Testis (tissue), 3 donors: ENCODE measurements around the gene MRPL28. TPM values are rescaled to one million over a fixed set of nuclear protein-coding genes. Genes with fewer than 3 reads are reported as not detected.

Experiments used
- DNase-seq: peaks from one replicate; pipeline ENCODE4 v3.0.0-alpha.2; 2019
- H3K27ac ChIP-seq, 2 donors: fragments of 200-600 bp; sonication (generic); one replicate each; pipeline ENCODE4 v1.5.1; 2019
- H3K27me3 ChIP-seq: fragments of 200-600 bp; sonication (generic); one replicate; pipeline ENCODE4 v1.5.1; 2019
- H3K36me3 ChIP-seq: fragments of 200-600 bp; sonication (generic); one replicate; pipeline ENCODE4 v1.5.1; 2017; ENCODE audit warnings: low read depth; ENCODE audit errors: missing control alignments
- H3K4me1 ChIP-seq: fragments of 200-600 bp; sonication (generic); one replicate; pipeline ENCODE4 v1.5.1; 2019
- H3K4me3 ChIP-seq, 2 donors: fragments of 200-600 bp; sonication (generic); one replicate each; pipeline ENCODE4 v1.5.1; 2017 to 2019
- H3K9me3 ChIP-seq: fragments of 200-600 bp; sonication (generic); one replicate; pipeline ENCODE4 v1.5.1; 2017
- POLR2A ChIP-seq: fragments of 450-650 bp; IDR thresholded peaks from one replicate; pipeline ENCODE4 v1.6.1; 2017; ENCODE audit warnings: antibody characterized with exemption, mild to moderate bottlenecking, moderate library complexity
- WGBS, 2 donors: methylation state at CpG; one replicate each; pipeline ENCODE4 v1.1.5; 2018; 5-methylcytosine and 5-hydroxymethylcytosine counted together
- intact Hi-C: fragments of 100-400 bp; cut with DNase I; formaldehyde crosslinking; loops from one replicate; pipeline ENCODE4 v1.15.1; 2023; ENCODE audit warnings: low total_unique reads
- polyA plus RNA-seq: library from polyadenylated mRNA; stranded (reverse); fragments of 350-450 nt; fragmentation: Illumina TruSeq; extraction: RNeasy Lipid Tissue Mini Kit (QIAGEN cat#74804); gene quantifications from one replicate; pipeline ENCODE4 v1.2.3, GENCODE V29; 2014; ENCODE audit warnings: low read depth, low replicate concordance; ENCODE audit not compliant: insufficient read depth
- total RNA-seq, 2 donors: library from RNA; depleted of rRNA; stranded (reverse); fragments of >200 nt; gene quantifications; one replicate each; pipeline ENCODE4 v1.2.3, GENCODE V29; 2016
- TF ChIP-seq, protein P1 (sequence below), 3 experiments: fragments of 450-650 bp in 2 of 3; fragments of 200-600 bp in 1 of 3; sonication (generic) in 1 of 3; IDR thresholded peaks; one replicate each; pipeline ENCODE4 v1.5.1; 2016 to 2019; ENCODE audit warnings: antibody characterized with exemption in 3 of 3, mild to moderate bottlenecking in 2 of 3, moderate library complexity in 1 of 3

Gene MRPL28
- total and polyA plus RNA-seq, 3 donors from 2014 or later = 108 to 161 (median 119) TPM

DNA sequence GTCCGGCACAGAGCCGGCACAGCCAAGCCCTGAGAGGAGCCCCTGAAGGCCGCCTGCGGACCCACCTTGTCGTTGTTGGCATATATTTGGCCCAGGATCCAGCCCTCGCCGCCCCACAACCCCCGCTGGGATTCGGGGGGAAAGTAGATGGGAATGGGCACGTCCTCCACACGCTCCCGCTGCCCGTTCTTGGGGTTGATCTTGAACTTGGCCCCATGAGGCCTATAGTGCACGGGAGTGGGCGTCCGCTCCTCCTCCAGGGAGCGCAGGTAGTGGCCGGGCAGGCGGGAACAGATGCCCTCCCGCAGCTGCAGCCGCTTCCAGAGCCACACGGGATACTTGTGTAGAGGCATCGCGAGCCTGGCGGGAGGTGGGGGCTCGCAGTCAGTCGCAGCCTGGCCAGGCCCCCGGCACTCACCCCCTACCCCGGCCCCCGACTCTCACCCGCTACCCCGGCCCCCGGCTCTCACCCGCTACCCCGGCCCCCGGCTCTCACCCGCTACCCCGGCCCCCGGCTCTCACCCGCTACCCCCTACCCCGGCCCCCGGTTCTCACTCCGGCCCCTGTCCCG lies 387 bp downstream of the MRPL28 start:
- DNase-seq = no peak
- Histone ChIP-seq H3K27me3 (no peaks in the 10 kb centered on the region), H3K27ac (peak overlapping the region in 1 of 2 donors; percentile 79), H3K4me3 (peak overlapping the region; percentile 29 to 54), H3K4me1 (peaks cover 27% of the 10 kb centered on the region), H3K36me3 (no peaks in the 10 kb centered on the region), H3K9me3 (no peaks in the 10 kb centered on the region)
- TF ChIP-seq POLR2A = no peak
- TF ChIP-seq, protein P1, sequence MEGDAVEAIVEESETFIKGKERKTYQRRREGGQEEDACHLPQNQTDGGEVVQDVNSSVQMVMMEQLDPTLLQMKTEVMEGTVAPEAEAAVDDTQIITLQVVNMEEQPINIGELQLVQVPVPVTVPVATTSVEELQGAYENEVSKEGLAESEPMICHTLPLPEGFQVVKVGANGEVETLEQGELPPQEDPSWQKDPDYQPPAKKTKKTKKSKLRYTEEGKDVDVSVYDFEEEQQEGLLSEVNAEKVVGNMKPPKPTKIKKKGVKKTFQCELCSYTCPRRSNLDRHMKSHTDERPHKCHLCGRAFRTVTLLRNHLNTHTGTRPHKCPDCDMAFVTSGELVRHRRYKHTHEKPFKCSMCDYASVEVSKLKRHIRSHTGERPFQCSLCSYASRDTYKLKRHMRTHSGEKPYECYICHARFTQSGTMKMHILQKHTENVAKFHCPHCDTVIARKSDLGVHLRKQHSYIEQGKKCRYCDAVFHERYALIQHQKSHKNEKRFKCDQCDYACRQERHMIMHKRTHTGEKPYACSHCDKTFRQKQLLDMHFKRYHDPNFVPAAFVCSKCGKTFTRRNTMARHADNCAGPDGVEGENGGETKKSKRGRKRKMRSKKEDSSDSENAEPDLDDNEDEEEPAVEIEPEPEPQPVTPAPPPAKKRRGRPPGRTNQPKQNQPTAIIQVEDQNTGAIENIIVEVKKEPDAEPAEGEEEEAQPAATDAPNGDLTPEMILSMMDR (IDR thresholded peaks at IDR 0.05) = no peak
- intact Hi-C loops = no loop called here
- WGBS, 2 donors = 14 to 20% methylated on average over 16 to 31 of the region's 44 CpGs

DNA sequence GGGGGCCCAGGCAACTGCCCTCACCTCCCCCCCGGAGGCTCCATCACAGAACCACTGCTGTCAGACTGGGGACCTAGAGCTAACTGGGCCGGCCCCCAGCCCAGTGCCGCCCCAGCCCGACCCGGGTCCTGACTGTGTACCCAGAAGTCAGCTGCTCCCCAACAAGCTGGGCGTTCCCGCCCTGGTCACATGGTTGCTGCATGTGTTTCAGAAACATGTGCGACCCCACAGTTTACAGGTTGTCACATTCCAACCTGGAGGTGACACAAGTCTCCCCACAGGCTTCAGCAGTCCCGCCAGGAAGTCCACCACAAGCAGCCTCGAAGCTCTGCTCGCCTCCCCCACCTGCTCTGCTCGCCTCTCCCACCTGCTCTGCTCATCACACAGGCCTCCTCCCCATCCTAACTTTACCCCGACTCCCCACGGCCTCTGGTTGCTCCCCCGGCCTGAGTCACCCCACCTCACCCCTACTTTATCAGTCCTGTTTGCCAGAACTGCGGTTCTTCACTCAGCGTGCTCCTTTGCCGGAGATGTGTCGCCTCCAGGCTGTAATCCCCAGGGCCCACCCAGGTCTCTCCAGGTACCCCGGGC lies 968 bp downstream of the MRPL28 start:
- Histone ChIP-seq H3K27me3 (no peaks in the 10 kb centered on the region), H3K4me1 (peaks cover 27% of the 10 kb centered on the region), H3K4me3 (peak overlapping the region in 1 of 2 donors; percentile 54), H3K27ac (no peak overlapping the region), H3K9me3 (no peaks in the 10 kb centered on the region), H3K36me3 (no peaks in the 10 kb centered on the region)
- intact Hi-C loops = no loop called here
- DNase-seq = no peak
- WGBS, 2 donors = 67 to 69% methylated on average over 19 to 20 of the region's 20 CpGs
- TF ChIP-seq, protein P1 (IDR thresholded peaks at IDR 0.05) = no peak
- TF ChIP-seq POLR2A = no peak

DNA sequence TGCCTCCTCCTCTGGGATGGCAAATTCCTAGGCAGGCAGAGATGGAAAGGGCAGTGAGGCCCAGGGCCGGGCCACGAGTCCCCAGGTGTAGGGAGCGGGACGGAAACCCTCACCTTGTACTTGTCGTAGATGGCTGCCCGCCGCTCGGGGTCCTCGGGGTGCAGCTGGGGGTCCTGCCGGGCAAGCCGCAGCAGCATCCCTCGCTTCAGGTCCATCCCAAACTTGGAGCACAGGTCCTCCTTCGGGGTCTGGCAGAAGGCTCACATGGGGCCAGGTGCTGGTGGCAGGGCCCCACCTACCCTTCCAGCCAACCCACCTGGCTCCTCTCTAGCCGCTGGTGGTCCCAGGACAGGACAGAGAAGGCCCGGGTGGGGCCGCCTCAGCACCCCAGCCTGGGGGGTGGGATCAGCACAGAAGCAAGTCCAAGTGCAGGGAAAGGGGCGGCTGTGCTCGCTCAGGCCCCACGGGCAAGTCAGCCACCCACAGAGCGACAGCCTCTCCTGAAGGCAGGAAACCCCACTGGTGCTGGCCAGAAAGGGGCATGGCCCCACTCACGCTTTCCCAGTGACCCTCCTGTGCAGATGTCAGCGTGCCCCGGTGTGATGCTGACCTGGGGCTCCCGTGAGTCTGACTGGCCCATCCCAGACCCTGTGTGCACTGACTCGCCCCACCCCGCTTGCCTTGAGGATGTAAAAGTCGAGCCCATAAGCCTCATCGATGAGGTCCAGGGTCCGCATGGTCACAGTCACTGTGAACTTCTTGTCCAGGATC lies 1.8 kb downstream of the MRPL28 start:
- Histone ChIP-seq H3K4me1 (peaks cover 27% of the 10 kb centered on the region), H3K27me3 (no peaks in the 10 kb centered on the region), H3K4me3 (no peak overlapping the region), H3K36me3 (no peaks in the 10 kb centered on the region), H3K9me3 (no peaks in the 10 kb centered on the region), H3K27ac (no peak overlapping the region)
- DNase-seq = no peak
- 88 to 94% methylated on average over 11 to 29 of the region's 29 CpGs for WGBS, 2 donors
- TF ChIP-seq POLR2A = no peak
- TF ChIP-seq, protein P1 (IDR thresholded peaks at IDR 0.05) = no peak
- intact Hi-C loops = no loop called here

DNA sequence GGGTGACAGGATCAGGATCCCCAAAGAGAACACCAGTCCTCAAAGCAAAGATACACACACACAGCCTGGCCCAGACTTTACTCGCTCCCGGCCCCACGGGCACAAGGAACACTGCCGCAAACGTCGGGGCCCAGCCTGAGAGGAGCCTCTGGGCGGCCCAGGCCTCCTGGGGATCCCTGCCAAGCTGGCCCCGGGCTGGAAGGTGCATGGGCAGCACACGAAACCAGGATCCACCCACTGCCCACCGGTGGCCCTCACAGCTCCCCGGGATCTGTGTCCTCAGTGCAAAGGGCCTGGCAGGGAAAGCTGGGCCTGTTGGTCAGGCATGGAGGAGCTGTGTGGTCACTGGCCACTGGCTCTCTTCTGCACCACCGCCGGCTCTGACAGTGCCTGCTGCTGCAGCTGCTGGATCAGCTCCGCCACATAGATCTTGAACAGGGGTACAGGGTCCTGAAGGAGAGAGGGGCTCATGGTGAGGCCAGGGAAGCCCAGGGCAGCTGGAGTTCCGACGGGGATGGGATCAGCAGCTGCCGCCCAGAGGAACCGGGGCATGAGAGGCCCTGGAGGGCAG lies 2.9 kb downstream of the MRPL28 start:
- 92 to 94% methylated on average over 13 to 18 of the region's 18 CpGs for WGBS, 2 donors
- no peak for DNase-seq
- peaks cover 26% of the 10 kb centered on the region for H3K4me1 ChIP-seq
- H3K27ac ChIP-seq = no peak overlapping the region
- no peak overlapping the region for H3K4me3 ChIP-seq
- intact Hi-C loops = no loop called here
- no peak for TF ChIP-seq POLR2A
- no peaks in the 10 kb centered on the region for H3K36me3 ChIP-seq
- no peaks in the 10 kb centered on the region for H3K27me3 ChIP-seq
- H3K9me3 ChIP-seq = no peaks in the 10 kb centered on the region

DNA sequence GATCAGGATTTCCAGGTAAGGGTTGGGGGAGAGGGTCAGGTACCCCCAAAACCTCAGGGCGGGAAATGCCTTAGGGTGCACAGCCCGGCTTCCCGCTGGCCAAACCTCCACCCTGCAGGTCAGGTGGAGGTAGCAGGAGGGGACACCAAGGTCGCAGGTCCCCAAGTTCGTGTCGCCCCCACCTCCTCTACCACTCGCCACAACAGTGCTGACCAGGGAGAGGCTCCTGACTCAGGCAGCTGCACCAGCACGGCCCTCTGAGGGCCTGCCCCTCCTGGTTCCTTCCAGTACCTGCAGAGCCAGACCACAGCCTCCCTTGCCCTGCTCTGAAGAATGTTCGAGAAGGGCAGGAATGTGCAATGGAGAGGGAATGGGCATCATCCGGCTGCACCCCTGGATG lies 3.9 kb downstream of the MRPL28 start:
- intact Hi-C loops = no loop called here
- H3K4me1 ChIP-seq = peaks cover 17% of the 10 kb centered on the region
- 88 to 94% methylated on average over 9 to 10 of the region's 10 CpGs for WGBS, 2 donors
- no peaks in the 10 kb centered on the region for H3K9me3 ChIP-seq
- no peak overlapping the region for H3K27ac ChIP-seq
- TF ChIP-seq POLR2A = no peak
- TF ChIP-seq, protein P1 (IDR thresholded peaks at IDR 0.05) = no peak
- no peak for DNase-seq
- H3K36me3 ChIP-seq = no peaks in the 10 kb centered on the region
- H3K27me3 ChIP-seq = no peaks in the 10 kb centered on the region
- H3K4me3 ChIP-seq = no peak overlapping the region
